HuH-7 (cell line): ENCODE data around the gene NETO2.
"Not testable (repeated sequence)": the region's sequence is repeated elsewhere in the genome, so short reads cannot be mapped to it uniquely, and the experiment has no call there.

Experiments used
- DNase-seq: peaks from one replicate; pipeline ENCODE4 v3.0.0; 2011; ENCODE audit warnings: low spot score

Gene NETO2

GRCh38 chr16:47143677-47144558 lies at the start of gene NETO2:
TSS of gene NETO2 (minus strand) at chr16:47143945. CDS start at chr16:47143612, 333 bp downstream.
- peak; percentile 60 for DNase-seq

- no peak for DNase-seq
These were observed 38.6 kb upstream of the NETO2 start for GRCh38 chr16:47182318-47182717.

GRCh38 chr16:47181066-47181465 lies 37.3 kb upstream of the NETO2 start:
- not testable (repeated sequence) for DNase-seq

GRCh38 chr16:47180073-47180472 lies 36.3 kb upstream of the NETO2 start:
- DNase-seq, result no peak

- DNase-seq, result no peak
These were observed 31.4 kb upstream of the NETO2 start for GRCh38 chr16:47175152-47175551.

GRCh38 chr16:47162670-47163420 lies 19.1 kb upstream of the NETO2 start:
- no peak for DNase-seq

GRCh38 chr16:47161464-47161863 lies 17.7 kb upstream of the NETO2 start:
- DNase-seq, result no peak

- DNase-seq, result no peak
These were observed 16.7 kb upstream of the NETO2 start for GRCh38 chr16:47160422-47160821.

GRCh38 chr16:47158992-47159391 lies 15.2 kb upstream of the NETO2 start:
- DNase-seq, result no peak

GRCh38 chr16:47156680-47157215 lies 13.0 kb upstream of the NETO2 start:
- no peak for DNase-seq

GRCh38 chr16:47152501-47152900 lies 8.8 kb upstream of the NETO2 start:
- not testable (repeated sequence) for DNase-seq

- no peak for DNase-seq
These were observed 6.3 kb upstream of the NETO2 start for GRCh38 chr16:47150067-47150466.

- DNase-seq, result no peak
These were observed 773 bp upstream of the NETO2 start for GRCh38 chr16:47144559-47144877.

GRCh38 chr16:47142821-47143676 lies 696 bp downstream of the NETO2 start:
- DNase-seq, result peak; percentile 59

GRCh38 chr16:47142486-47142820 lies 1.3 kb downstream of the NETO2 start:
- DNase-seq, result peak; percentile 6

- DNase-seq, result peak; percentile 77
These were observed 1.8 kb downstream of the NETO2 start for GRCh38 chr16:47141773-47142485.

GRCh38 chr16:47140686-47141085 lies 3.1 kb downstream of the NETO2 start:
- DNase-seq, result no peak

GRCh38 chr16:47139561-47140185 lies 4.1 kb downstream of the NETO2 start:
- DNase-seq, result no peak

GRCh38 chr16:47137925-47138324 lies 5.8 kb downstream of the NETO2 start:
- not testable (repeated sequence) for DNase-seq

- no peak for DNase-seq
These were observed 7.5 kb downstream of the NETO2 start for GRCh38 chr16:47136099-47136842.
